GM21723 (cell line): ENCODE measurements around the gene MYO3B.
"Not testable (repeated sequence)": the region's sequence is repeated elsewhere in the genome, so short reads cannot be mapped to it uniquely, and the experiment has no call there.

Source experiments
- ATAC-seq: cut with Tn5 transposase; IDR thresholded peaks from one replicate; pipeline ENCODE4 v1.9.1; 2021; ENCODE audit warnings: mild to moderate bottlenecking, moderate library complexity; ENCODE audit not compliant: unreplicated experiment

The MYO3B gene

DNA sequence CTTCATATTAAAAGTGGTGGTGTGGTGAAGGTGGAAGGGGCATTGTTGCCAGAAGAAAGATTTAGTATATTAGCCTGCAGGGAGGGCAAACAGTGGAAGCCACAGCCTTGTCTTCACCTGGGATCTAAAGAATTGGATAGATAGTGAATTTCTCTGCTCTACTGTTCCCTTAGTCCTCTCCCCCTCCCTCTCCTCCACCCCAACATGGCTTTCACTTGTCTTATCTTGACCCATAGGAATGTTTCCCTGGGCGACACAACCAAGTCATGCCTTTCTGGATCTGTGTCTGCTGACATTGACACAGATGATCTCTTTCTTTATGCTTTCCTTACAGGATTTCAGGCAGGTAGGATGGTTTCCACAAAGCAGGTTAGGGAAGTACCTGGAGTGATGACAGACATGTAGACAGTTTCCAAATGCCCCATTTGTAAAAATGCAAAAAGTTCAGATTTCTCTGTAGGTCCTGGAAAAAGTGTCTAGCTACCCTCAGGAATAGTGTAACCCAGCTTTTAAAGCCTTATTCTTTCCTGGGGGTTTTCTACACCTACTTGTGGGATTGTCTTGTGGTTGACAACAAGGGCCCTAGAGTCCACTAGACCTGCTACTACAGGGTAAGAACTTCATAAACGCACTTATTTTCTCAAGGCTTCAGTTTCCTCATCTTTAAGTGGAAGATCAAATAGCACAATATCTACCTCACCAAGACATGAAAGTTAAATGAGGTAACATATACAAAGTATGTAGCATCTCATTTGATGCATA, 353.0 kb downstream of the MYO3B start:
- ATAC-seq, result no peak

DNA sequence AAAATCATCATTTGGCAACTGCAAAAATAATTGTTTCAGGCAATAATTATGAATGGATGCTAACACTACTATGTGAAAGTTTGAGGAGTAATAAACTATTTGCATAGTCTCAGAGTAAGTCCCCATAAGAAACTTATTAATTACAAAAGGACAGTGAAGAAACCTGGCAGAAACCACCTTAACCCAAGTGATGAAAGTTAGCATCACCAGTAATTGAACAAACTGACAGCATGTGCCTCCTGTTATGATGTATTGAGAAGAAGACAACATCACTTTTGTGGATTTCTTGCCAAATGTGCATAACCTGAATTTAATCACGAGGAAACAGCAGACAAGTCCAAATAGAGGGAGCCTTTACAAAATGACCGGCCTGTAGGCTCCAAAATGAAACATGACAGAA, 353.9 kb downstream of the MYO3B start:
- no peak for ATAC-seq

DNA sequence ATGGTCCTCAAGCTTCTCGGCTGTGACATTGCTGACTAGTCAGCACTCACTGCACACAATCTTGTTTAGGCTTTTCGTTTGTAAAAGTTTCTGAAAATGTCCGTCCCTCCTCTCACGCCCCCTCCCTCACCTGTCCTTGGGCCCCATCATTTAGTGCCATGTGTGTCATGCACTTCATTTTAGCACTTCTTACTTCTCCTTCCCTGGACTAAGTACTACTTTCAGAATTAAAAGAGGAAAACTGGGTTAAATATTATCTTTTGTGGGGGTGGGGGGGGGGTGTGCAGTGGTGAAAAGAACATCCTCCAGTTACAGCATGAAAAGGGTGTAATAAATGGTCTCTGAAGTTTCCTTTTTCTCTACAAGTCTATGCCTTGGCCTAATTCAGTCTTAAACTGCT, 355.2 kb downstream of the MYO3B start:
- ATAC-seq, result no peak

- ATAC-seq, result no peak
These were observed 357.6 kb downstream of the MYO3B start for GRCh38 chr2:170535552-170535951.

DNA sequence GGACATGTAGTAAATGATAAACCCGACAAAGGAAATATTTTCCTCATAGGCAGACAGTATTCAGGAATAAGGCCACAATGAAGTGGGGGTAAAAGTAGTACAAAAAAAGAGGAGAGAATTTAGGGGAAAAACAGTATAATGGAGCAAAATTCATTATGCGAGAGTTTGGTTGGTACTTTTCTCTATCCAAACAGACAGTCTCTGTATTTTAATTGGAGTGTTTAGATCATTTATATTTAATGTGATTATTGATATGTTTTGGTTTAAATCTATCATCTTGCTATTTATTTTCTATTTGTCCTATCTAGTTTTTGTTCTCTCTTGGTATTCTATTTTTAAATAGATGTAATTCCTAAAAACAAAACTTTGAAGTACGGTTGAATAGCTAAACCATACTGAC, 366.9 kb downstream of the MYO3B start:
- ATAC-seq, result no peak

DNA sequence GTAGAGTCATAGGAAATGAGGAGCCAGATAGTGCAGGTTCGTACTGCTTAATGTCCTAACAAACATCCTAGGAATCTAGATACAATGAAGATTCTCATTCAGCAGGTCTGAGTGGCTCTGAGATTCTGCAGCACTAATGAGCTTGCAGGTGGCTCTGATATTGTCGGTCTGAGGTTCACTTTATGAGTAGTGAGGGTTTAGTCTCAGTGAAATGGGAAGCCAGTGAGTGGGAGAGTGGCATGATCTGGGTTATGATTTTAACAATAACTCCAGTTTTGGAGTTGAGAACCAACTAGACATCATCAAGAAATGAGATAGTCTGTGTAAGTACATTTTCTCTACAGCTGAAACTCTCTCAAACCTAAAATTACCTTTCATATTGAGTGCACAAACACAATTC, 370.4 kb downstream of the MYO3B start:
- ATAC-seq, result no peak

DNA sequence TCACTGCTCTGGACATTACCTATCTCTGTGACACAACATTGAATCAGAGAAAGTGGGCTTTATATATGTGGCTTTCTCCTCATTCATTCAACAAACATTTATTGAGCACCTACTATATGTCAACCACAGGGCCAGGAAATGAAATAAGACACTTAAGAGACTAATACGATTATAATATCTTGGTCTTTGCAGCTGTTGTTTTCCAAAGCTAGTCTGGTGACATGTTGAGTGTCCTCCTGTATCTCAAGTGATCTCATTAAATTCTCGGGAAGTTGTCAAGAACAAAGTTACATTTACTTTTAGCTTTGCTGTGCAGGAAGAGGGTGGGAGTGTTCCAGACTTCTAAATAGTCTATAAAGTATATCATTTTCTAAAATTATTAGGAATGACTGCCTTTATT, 372.6 kb downstream of the MYO3B start:
- no peak for ATAC-seq

DNA sequence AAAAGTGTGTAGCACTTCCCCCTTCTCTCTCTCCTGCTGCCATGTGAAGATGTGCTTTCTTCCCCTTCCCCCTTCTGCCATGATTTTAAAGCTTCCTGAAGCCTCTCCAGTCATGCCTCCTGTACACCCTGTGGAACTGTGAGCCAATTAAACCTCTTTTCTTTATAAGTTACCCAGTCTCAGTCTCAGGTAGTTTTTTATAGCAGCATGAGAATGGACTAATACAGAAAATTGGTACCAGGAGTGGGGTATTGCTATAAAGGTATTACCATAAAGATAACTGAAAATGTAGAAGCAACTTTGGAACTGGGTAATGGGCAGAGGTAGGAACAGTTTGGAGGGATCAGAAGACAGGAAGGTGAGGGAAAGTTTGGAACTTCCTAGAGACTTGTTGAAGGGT, 374.0 kb downstream of the MYO3B start:
- ATAC-seq, result not testable (repeated sequence)

DNA sequence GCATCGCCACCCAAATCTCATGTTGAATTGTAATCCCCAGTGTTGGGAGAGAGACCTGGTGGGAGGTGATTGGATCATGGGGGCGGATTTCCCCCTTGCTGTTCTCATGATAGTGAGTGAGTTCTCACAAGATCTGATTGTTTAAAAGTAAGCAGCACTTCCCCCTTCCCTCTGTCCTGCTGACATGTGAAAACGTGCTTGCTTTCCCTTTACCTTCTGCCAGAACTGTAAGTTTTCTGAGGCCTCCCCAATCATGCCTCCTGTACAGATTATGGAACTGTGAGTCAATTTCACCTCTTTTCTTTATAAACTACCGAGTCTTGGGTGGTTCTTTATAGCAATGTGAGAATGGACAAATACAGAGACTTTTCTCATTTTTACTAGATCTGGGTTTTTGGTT, 375.8 kb downstream of the MYO3B start:
- no peak for ATAC-seq

DNA sequence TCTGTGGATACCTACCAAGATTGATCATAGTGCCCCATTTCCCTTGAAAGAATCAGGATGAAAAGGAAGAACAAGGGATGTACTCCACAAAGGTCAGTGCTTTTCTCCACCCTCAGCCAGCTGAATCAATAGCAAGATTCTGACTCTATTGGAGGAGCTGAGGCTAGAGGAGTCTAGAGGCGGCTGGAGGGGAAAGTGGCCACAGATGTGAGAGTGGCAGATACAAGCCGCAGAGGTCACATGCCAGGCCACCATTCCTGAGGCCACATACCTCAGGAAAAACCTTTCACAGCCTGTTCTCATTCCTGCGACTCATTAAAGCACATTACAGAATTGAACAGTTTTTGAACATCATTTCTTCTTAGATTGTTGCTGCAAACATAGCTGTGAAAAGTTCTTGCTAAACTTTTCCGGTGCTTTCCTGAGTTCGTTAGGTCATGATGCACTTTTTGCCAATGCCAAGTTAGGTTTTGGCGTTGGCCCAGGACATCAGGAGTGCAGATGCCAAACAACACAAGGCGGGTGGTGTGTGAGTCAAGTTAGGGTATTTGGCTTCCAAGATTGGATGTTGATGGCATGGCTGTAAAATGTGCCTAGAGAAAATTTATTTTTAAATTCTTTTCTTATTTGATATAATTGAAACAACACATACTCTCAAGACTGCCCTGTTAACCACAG, 376.5 kb downstream of the MYO3B start:
- no peak for ATAC-seq

DNA sequence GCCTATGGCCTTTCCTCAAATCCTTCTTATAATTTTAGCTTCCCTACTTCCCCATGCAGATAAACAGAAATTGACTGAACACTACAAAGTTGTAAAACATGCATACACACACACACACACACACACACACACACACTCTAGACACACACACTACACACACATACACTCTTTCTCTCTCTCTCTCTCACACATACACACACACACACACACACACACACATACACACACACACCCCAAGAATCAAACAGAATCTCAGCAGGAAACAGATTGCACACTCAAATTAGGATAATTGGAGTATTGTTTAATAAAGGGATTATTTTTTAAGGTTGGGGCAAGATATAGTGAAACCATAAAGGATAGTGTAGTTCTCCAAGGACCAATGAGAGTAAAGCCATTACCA, 385.0 kb downstream of the MYO3B start:
- ATAC-seq, result no peak

- no peak for ATAC-seq
These were observed 385.5 kb downstream of the MYO3B start for GRCh38 chr2:170563401-170563800.

- no peak for ATAC-seq
These were observed 388.2 kb downstream of the MYO3B start for GRCh38 chr2:170566138-170566537.

DNA sequence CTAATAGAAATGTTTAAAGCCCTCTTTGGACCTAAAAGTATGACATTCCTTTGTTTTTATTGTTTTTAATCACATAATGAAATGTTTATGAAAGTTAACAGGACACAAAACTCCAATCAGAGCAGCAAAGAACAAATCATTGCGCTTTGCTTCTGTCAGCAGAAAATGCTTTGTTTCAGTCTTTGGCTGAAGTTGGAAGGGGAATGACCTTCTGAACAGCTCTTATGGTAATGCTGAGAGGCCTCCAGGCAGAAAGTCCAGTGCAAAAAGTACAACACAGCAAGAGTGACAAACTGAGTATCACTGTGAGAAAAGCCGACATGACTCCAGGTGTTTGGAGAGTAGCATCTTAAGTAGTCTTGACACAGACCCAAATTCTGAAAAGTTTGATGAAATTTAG, 389.5 kb downstream of the MYO3B start:
- ATAC-seq, result no peak

- no peak for ATAC-seq
These were observed 390.6 kb downstream of the MYO3B start for GRCh38 chr2:170568511-170568910.

- ATAC-seq, result no peak
These were observed 393.7 kb downstream of the MYO3B start for GRCh38 chr2:170571612-170572011.

DNA sequence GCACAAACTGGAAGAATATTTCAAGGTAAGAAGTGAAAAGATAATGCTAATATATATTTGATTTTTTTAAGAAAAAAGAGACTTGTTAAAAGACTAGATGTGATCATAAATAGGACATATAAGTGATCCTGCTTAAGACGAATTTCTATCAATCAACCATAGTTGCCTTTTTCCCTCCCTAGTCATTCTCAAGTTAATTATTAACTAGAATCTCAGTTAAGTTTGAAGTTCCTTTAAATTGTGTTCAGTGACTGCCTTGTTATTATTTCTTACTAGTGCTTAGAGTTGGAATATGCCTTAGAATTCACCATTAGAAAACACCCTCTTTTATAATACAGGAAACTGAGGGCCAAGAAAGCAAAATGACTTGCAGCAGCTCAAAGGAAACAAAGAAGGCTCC, 395.7 kb downstream of the MYO3B start:
- ATAC-seq, result no peak

DNA sequence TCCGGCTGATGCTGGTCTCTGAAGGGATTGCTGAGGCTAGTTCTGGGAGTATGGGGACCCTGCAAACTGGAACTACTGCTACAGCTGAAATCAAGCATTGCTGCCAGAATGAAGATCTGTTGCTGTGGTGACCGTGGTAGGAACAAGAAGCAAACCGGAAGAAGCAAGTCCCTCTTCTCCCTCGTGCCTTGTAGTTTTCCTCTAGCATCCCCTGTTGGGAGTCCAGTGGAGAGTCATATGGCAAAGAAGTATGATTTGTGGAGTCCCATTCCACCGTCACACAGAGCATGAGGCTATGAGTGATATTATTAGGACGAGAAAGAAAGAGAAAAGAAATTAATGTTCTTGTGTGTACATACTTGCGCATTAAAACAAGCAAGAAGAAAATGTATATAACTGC, 398.3 kb downstream of the MYO3B start:
- ATAC-seq, result no peak

GRCh38 chr2:170577356-170577755, 399.4 kb downstream of the MYO3B start:
- no peak for ATAC-seq

GRCh38 chr2:170578606-170579005, 400.7 kb downstream of the MYO3B start:
- ATAC-seq, result no peak

DNA sequence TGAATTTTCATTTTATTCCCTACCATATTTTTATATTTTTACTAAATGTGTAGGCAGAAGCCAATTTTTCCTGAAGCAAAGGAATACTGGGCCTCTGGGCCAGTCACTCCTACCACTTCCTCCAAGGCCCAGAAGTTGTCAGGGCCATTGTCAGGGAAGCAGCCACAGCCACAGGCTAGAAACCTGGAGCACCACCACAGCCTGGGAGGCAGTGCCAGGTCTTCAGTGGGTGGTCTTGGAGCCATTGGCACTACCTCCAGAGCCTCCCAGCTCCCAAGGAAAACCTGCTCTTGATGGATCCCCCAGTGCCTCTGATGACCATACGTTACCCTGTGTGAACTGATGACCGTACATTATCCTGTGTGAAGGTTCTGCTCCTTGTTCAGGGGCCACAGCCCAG, 401.6 kb downstream of the MYO3B start:
- no peak for ATAC-seq

- ATAC-seq, result no peak
These were observed 404.4 kb downstream of the MYO3B start for GRCh38 chr2:170582313-170582712.
